HL-60 (cell line): Measurements from ENCODE around the gene TTC28.

Experiments
- DNase-seq, 2 experiments: peaks; one replicate each; pipeline ENCODE4 v3.0.0-alpha.2; 2010 to 2020; ENCODE audit warnings: low read depth in 1 of 2, low spot score in 1 of 2
- H3K27ac ChIP-seq: fragments of 250-450 bp; sonication (Bioruptor Pico); replicated peaks from 2 replicates; pipeline ENCODE4 v1.5.1; 2020; ENCODE audit warnings: mild to moderate bottlenecking, moderate library complexity
- H3K27me3 ChIP-seq: fragments of 250-450 bp; sonication (Bioruptor Pico); 2 replicates; pipeline ENCODE4 v1.5.1; 2021; ENCODE audit warnings: mild to moderate bottlenecking, moderate library complexity; ENCODE audit not compliant: insufficient read depth, poor library complexity, severe bottlenecking
- H3K4me3 ChIP-seq: replicated peaks from 2 replicates; pipeline ENCODE4 v1.5.1; 2011; ENCODE audit warnings: mild to moderate bottlenecking, control low read depth, low read length; ENCODE audit not compliant: insufficient read depth
- CTCF ChIP-seq: IDR thresholded peaks from one replicate; pipeline ENCODE4 v1.5.1; 2011; ENCODE audit warnings: low read length, control low read depth, inconsistent platforms; ENCODE audit not compliant: insufficient read depth
- GABPA ChIP-seq: IDR thresholded peaks from 2 replicates; pipeline ENCODE4 v1.6.1; 2012; ENCODE audit warnings: low read depth
- POLR2AphosphoS5 ChIP-seq: IDR thresholded peaks from 2 replicates; pipeline ENCODE4 v1.6.1; 2012; ENCODE audit warnings: low read depth
- REST ChIP-seq: IDR thresholded peaks from 2 replicates; pipeline ENCODE4 v1.6.1; 2012; ENCODE audit warnings: low read depth; ENCODE audit not compliant: insufficient replicate concordance
- SPI1 ChIP-seq: IDR thresholded peaks from 2 replicates; pipeline ENCODE4 v1.6.1; 2012; ENCODE audit warnings: low read depth, mild to moderate bottlenecking, borderline replicate concordance

TTC28 gene

DNA sequence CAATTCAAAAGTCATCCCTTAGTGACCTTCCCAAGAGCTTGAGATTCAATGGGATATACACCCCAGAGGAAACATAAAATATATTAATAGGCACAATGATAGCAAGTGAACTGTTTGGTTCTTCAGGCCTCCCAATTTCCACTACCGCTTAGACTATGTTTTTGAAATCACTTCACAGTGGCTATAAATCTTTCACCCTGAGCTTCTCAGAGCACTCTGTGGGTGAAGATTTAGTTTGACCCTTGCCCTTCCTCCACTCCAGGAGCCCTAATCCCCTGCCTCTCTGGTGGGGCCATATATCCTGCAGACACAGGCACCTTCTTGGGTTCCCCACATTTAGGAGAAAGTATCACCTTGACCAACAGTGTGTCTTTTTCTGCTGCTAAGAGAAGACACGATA is 573.7 kb downstream of the TTC28 start:
- Histone ChIP-seq H3K27ac (no peak overlapping the region), H3K4me3 (no peak overlapping the region), H3K27me3 (no peaks in the 10 kb centered on the region)
- no peak for DNase-seq
- TF ChIP-seq REST, result no peak
- no peak for TF ChIP-seq GABPA
- no peak for TF ChIP-seq CTCF
- TF ChIP-seq SPI1, result no peak
- no peak for TF ChIP-seq POLR2AphosphoS5

- no peak for TF ChIP-seq POLR2AphosphoS5
- no peak for TF ChIP-seq CTCF
- no peak for TF ChIP-seq GABPA
- TF ChIP-seq REST, result no peak
- no peak for TF ChIP-seq SPI1
- Histone ChIP-seq H3K4me3 (no peak overlapping the region), H3K27ac (no peak overlapping the region), H3K27me3 (no peaks in the 10 kb centered on the region)
- DNase-seq, result no peak
Observed at GRCh38 chr22:28105413-28105812, 574.2 kb downstream of the TTC28 start.

GRCh38 chr22:28103596-28103995 is 576.0 kb downstream of the TTC28 start:
- no peak for TF ChIP-seq CTCF
- TF ChIP-seq REST, result no peak
- TF ChIP-seq GABPA, result no peak
- no peak for TF ChIP-seq POLR2AphosphoS5
- no peak for TF ChIP-seq SPI1
- Histone ChIP-seq H3K27ac (no peak overlapping the region), H3K4me3 (no peak overlapping the region), H3K27me3 (no peaks in the 10 kb centered on the region)
- no peak for DNase-seq
